GM18507 (cell line): ENCODE results near the gene GPSM1.

ENCODE experiments used
- DNase-seq: peaks from one replicate; pipeline ENCODE4 v3.0.0; 2011; ENCODE audit warnings: low read depth; ENCODE audit not compliant: insufficient read length; ENCODE audit errors: extremely low spot score
- FAIRE-seq: peaks from 2 replicates; lab custom pipeline; 2011; peaks lifted over from hg19 to GRCh38; lab: Jason Lieb, UNC

Gene GPSM1

GRCh38 chr9:136290508-136291000 is 36.8 kb upstream of the GPSM1 start:
- DNase-seq (no peak), FAIRE-seq (no peak)

- DNase-seq (no peak), FAIRE-seq (no peak)
Observed at GRCh38 chr9:136291306-136292025, 35.9 kb upstream of the GPSM1 start.

- DNase-seq (no peak), FAIRE-seq (no peak)
Observed at GRCh38 chr9:136292026-136292538, 35.3 kb upstream of the GPSM1 start.

- DNase-seq (no peak), FAIRE-seq (no peak)
Observed at GRCh38 chr9:136292591-136293448, 34.5 kb upstream of the GPSM1 start.

- FAIRE-seq (no peak), DNase-seq (no peak)
Observed at GRCh38 chr9:136293476-136294077, 33.8 kb upstream of the GPSM1 start.

GRCh38 chr9:136294437-136294836 is 32.9 kb upstream of the GPSM1 start:
- DNase-seq = no peak
- no peak for FAIRE-seq

- no peak for FAIRE-seq
- DNase-seq = no peak
Observed at GRCh38 chr9:136295055-136295454, 32.3 kb upstream of the GPSM1 start.

- no peak for DNase-seq
- FAIRE-seq = no peak
Observed at GRCh38 chr9:136295542-136296433, 31.6 kb upstream of the GPSM1 start.

GRCh38 chr9:136296434-136297015 is 30.8 kb upstream of the GPSM1 start:
- no peak for FAIRE-seq
- no peak for DNase-seq

GRCh38 chr9:136297016-136297691 is 30.2 kb upstream of the GPSM1 start:
- FAIRE-seq = no peak

GRCh38 chr9:136297766-136298735 is 29.3 kb upstream of the GPSM1 start:
- DNase-seq (no peak), FAIRE-seq (no peak)

More at GRCh38 chr9:136297016-136297691, 30.2 kb upstream of the GPSM1 start:
- DNase-seq = no peak

- FAIRE-seq = no peak
- DNase-seq = no peak
Observed at GRCh38 chr9:136299116-136299515, 28.2 kb upstream of the GPSM1 start.

- FAIRE-seq (no peak), DNase-seq (no peak)
Observed at GRCh38 chr9:136299541-136299940, 27.8 kb upstream of the GPSM1 start.

GRCh38 chr9:136300016-136300545 is 27.3 kb upstream of the GPSM1 start:
- DNase-seq (no peak), FAIRE-seq (no peak)

- no peak for DNase-seq
- FAIRE-seq = no peak
Observed at GRCh38 chr9:136300866-136301265, 26.5 kb upstream of the GPSM1 start.

- FAIRE-seq = no peak
- DNase-seq = no peak
Observed at GRCh38 chr9:136302527-136302926, 24.8 kb upstream of the GPSM1 start.
